ENCODE data around the gene CADM2. TPM values are rescaled to one million over a fixed set of nuclear protein-coding genes. Genes with fewer than 3 reads are reported as not detected.

Gene CADM2
- total RNA-seq, 1 experiment from 2014 or later: not detected

DNA sequence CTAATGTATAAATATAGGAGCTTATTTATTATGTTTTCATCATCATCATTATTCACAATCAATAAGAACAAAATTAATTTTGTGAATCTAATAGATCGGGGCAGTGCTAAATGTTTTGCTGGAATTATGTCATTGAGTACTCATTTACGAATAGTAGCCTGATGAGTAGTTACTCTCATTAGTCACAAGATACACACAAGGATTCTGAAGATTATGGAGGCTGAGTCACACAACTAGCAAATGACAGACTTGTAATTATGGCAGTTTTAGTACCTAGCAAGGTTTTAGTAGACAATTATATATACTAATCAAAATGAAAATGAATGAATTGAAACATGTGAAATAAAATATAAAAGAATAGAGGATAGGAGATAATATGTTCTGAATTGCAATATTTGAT, 954.2 kb downstream of the CADM2 start:
- H3K9me3 ChIP-seq (ENCODE audit: control insufficient read depth in 1 of 2, insufficient read depth in 1 of 2, low read depth in 1 of 2, low read length in 2 of 2): peaks cover 6 to 8% of the 10 kb centered on the region in 2 experiments; a peak in 3 of 4 replicates
- H3K36me3 ChIP-seq (ENCODE audit: control insufficient read depth in 1 of 2, insufficient read depth in 2 of 2, low read length in 2 of 2): no peaks in the 10 kb centered on the region
- H3K27ac ChIP-seq (ENCODE audit: low read depth, low read length): no peak overlapping the region
- no peaks in the 10 kb centered on the region for H3K27me3 ChIP-seq (ENCODE audit: insufficient read depth, low read length)
- no peaks in the 10 kb centered on the region for H3K4me1 ChIP-seq (ENCODE audit: control insufficient read depth in 1 of 2, insufficient read depth in 2 of 2, low read length in 2 of 2)
- H3K9ac ChIP-seq (ENCODE audit: low read length): no peak overlapping the region
- no peak overlapping the region for H3K4me3 ChIP-seq (replicated peaks in 1 of 2; ENCODE audit: low read depth in 1 of 2, low read length in 2 of 2)
- POLR2A ChIA-PET: no interaction called here
- no peaks in the 10 kb centered on the region for H4K20me1 ChIP-seq (ENCODE audit: insufficient read depth)
- intact Hi-C loops (cut with micrococcal nuclease): no loop called here
- ATAC-seq: no peak
- TF ChIP-seq YY1 (IDR thresholded peaks at IDR 0.05; ENCODE audit: extremely low read depth, insufficient replicate concordance, low read depth, low read length) (no peak), EGR1 (IDR thresholded peaks at IDR 0.05; ENCODE audit: low read depth) (no peak), POLR2AphosphoS5 (IDR thresholded peaks at IDR 0.05; ENCODE audit: low read depth, low read length) (no peak), ELF1 (IDR thresholded peaks at IDR 0.05; ENCODE audit: borderline replicate concordance, low read depth) (no peak), FOSL1 (IDR thresholded peaks at IDR 0.05; ENCODE audit: low read depth) (no peak)
- TF ChIP-seq, protein P1, sequence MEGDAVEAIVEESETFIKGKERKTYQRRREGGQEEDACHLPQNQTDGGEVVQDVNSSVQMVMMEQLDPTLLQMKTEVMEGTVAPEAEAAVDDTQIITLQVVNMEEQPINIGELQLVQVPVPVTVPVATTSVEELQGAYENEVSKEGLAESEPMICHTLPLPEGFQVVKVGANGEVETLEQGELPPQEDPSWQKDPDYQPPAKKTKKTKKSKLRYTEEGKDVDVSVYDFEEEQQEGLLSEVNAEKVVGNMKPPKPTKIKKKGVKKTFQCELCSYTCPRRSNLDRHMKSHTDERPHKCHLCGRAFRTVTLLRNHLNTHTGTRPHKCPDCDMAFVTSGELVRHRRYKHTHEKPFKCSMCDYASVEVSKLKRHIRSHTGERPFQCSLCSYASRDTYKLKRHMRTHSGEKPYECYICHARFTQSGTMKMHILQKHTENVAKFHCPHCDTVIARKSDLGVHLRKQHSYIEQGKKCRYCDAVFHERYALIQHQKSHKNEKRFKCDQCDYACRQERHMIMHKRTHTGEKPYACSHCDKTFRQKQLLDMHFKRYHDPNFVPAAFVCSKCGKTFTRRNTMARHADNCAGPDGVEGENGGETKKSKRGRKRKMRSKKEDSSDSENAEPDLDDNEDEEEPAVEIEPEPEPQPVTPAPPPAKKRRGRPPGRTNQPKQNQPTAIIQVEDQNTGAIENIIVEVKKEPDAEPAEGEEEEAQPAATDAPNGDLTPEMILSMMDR (IDR thresholded peaks at IDR 0.05 in 2 of 3, conservative IDR thresholded peaks at IDR 0.05 in 1 of 3; ENCODE audit: borderline replicate concordance in 1 of 3, insufficient read depth in 1 of 3, low read depth in 2 of 3, low read length in 2 of 3): no peak
- H3K4me2 ChIP-seq (ENCODE audit: low read length): no peak overlapping the region
- H3K79me2 ChIP-seq (ENCODE audit: insufficient read depth, low read length): no peaks in the 10 kb centered on the region
- no TSS peak for BruUV-seq (replicated peaks)
- H2AFZ ChIP-seq (ENCODE audit: low read depth, low read length, poor library complexity, severe bottlenecking): no peak overlapping the region
- CTCF ChIA-PET: no interaction called here
- RAD21 ChIA-PET (ENCODE audit: low non-redundant PET in 1 of 2, low total read pairs in 2 of 2, uncharacterized antibody in 2 of 2, unreplicated experiment in 2 of 2): no interaction called here
- H3K9me2 ChIP-seq (ENCODE audit: insufficient read depth): no peaks in the 10 kb centered on the region
- no peak for DNase-seq (ENCODE audit: low read depth, low spot score)

DNA sequence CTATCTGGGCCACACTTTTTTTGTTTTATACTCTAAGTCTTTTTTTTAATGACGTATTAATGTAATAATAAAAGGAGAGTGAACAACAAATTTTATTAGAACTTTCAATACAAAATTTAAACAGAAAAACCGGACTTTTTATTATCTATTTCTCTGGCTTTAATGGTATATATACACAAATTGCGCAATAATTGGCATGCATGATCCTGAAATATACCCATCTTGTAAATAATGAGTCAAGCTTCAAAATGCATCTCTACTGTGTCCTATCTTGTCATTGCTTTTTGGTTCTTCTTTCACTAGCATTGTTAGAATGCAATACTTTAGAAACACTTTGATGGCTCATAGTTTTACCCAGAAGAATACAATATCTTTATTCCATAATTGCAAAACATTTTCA, 963.6 kb downstream of the CADM2 start:
- CTCF ChIA-PET: no interaction called here
- no peak for ATAC-seq
- H3K36me3 ChIP-seq (ENCODE audit: control insufficient read depth in 1 of 2, insufficient read depth in 2 of 2, low read length in 2 of 2): no peaks in the 10 kb centered on the region
- RAD21 ChIA-PET (ENCODE audit: low non-redundant PET in 1 of 2, low total read pairs in 2 of 2, uncharacterized antibody in 2 of 2, unreplicated experiment in 2 of 2): no interaction called here
- H3K27me3 ChIP-seq (ENCODE audit: insufficient read depth, low read length): no peaks in the 10 kb centered on the region
- POLR2A ChIA-PET: no interaction called here
- BruUV-seq (replicated peaks): no TSS peak
- H4K20me1 ChIP-seq (ENCODE audit: insufficient read depth): no peaks in the 10 kb centered on the region
- H3K79me2 ChIP-seq (ENCODE audit: insufficient read depth, low read length): no peaks in the 10 kb centered on the region
- H3K9ac ChIP-seq (ENCODE audit: low read length): no peak overlapping the region
- TF ChIP-seq POLR2AphosphoS5 (IDR thresholded peaks at IDR 0.05; ENCODE audit: low read depth, low read length): no peak
- TF ChIP-seq, protein P2, sequence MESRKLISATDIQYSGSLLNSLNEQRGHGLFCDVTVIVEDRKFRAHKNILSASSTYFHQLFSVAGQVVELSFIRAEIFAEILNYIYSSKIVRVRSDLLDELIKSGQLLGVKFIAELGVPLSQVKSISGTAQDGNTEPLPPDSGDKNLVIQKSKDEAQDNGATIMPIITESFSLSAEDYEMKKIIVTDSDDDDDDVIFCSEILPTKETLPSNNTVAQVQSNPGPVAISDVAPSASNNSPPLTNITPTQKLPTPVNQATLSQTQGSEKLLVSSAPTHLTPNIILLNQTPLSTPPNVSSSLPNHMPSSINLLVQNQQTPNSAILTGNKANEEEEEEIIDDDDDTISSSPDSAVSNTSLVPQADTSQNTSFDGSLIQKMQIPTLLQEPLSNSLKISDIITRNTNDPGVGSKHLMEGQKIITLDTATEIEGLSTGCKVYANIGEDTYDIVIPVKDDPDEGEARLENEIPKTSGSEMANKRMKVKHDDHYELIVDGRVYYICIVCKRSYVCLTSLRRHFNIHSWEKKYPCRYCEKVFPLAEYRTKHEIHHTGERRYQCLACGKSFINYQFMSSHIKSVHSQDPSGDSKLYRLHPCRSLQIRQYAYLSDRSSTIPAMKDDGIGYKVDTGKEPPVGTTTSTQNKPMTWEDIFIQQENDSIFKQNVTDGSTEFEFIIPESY (IDR thresholded peaks at IDR 0.05; ENCODE audit: extremely low read depth, insufficient replicate concordance, low read length): no peak
- no peak for TF ChIP-seq RAD21 (IDR thresholded peaks at IDR 0.05; ENCODE audit: low read depth)
- TF ChIP-seq JUND (IDR thresholded peaks at IDR 0.05): no peak
- no peak for TF ChIP-seq ELF1 (IDR thresholded peaks at IDR 0.05; ENCODE audit: borderline replicate concordance, low read depth)
- no peak for TF ChIP-seq TCF7L2 (IDR thresholded peaks at IDR 0.05; ENCODE audit: borderline replicate concordance, extremely low read depth, insufficient read depth, insufficient read length)
- intact Hi-C loops (cut with micrococcal nuclease): no loop called here
- H3K4me1 ChIP-seq (ENCODE audit: control insufficient read depth in 1 of 2, insufficient read depth in 2 of 2, low read length in 2 of 2): no peaks in the 10 kb centered on the region
- no peak for DNase-seq (ENCODE audit: low read depth, low spot score)
- H2AFZ ChIP-seq (ENCODE audit: low read depth, low read length, poor library complexity, severe bottlenecking): no peak overlapping the region
- H3K4me3 ChIP-seq (replicated peaks in 1 of 2; ENCODE audit: low read depth in 1 of 2, low read length in 2 of 2): no peak overlapping the region
- no peak overlapping the region for H3K27ac ChIP-seq (ENCODE audit: low read depth, low read length)
- no peak overlapping the region for H3K4me2 ChIP-seq (ENCODE audit: low read length)
- H3K9me2 ChIP-seq (ENCODE audit: insufficient read depth): no peaks in the 10 kb centered on the region
- no peaks in the 10 kb centered on the region; a peak in 1 of 4 replicates for H3K9me3 ChIP-seq (ENCODE audit: control insufficient read depth in 1 of 2, insufficient read depth in 1 of 2, low read depth in 1 of 2, low read length in 2 of 2)
